WERI-Rb-1 (cell line): ENCODE measurements around the gene MRPL41.
"Not testable (repeated sequence)": the region's sequence is repeated elsewhere in the genome, so short reads cannot be mapped to it uniquely, and the experiment has no call there.

Experiments
- DNase-seq: peaks from one replicate; pipeline ENCODE4 v3.0.0-alpha.2; 2020
- H3K27ac ChIP-seq: fragments of 250-450 bp; sonication (Bioruptor Pico); 2 replicates; pipeline ENCODE4 v1.5.1; 2020; ENCODE audit warnings: mild to moderate bottlenecking, moderate library complexity
- H3K27me3 ChIP-seq: fragments of 250-450 bp; sonication (Bioruptor Pico); 2 replicates; pipeline ENCODE4 v1.5.1; 2021; ENCODE audit warnings: mild to moderate bottlenecking, low read depth, moderate library complexity; ENCODE audit not compliant: insufficient read depth, severe bottlenecking
- H3K36me3 ChIP-seq: fragments of 250-450 bp; sonication (Bioruptor Pico); 2 replicates; pipeline ENCODE4 v1.5.1; 2020; ENCODE audit warnings: mild to moderate bottlenecking, moderate library complexity
- H3K4me3 ChIP-seq: 2 replicates; pipeline ENCODE4 v1.5.1; 2011; ENCODE audit warnings: low read depth, mild to moderate bottlenecking, control low read depth, low read length
- H3K9me3 ChIP-seq: fragments of 250-450 bp; sonication (Bioruptor Pico); 2 replicates; pipeline ENCODE4 v1.5.1; 2021; ENCODE audit warnings: mild to moderate bottlenecking, moderate library complexity; ENCODE audit not compliant: severe bottlenecking
- TF ChIP-seq, protein P1 (sequence below): IDR thresholded peaks from 2 replicates; pipeline ENCODE4 v1.5.1; 2011; ENCODE audit warnings: low read depth, mild to moderate bottlenecking, control low read depth, inconsistent platforms, low read length

The MRPL41 gene

DNA sequence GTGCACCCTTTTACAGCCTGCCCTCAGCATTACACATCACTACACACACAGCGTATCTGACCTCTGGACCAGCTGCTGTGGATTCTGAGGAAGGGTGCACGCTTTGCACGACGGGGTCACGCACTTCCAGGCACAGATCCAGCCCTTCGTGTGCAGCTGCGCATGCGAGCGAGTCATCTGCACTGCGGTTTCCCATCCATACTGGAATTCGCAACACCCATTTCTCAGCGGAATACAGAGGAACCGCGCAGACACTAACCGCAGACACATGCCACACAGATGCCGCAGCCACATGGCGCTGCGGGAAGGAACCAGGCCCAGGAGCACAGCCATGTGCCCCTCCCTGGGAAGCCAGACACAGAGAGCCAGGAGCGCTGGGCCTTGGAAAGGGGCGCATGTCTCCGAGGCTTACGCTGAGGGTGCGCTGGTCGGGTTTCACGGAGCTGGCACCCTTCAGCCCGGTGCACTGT is 44.9 kb upstream of the MRPL41 start:
- no peak overlapping the region for H3K4me3 ChIP-seq
- no peaks in the 10 kb centered on the region for H3K36me3 ChIP-seq
- TF ChIP-seq, protein P1, sequence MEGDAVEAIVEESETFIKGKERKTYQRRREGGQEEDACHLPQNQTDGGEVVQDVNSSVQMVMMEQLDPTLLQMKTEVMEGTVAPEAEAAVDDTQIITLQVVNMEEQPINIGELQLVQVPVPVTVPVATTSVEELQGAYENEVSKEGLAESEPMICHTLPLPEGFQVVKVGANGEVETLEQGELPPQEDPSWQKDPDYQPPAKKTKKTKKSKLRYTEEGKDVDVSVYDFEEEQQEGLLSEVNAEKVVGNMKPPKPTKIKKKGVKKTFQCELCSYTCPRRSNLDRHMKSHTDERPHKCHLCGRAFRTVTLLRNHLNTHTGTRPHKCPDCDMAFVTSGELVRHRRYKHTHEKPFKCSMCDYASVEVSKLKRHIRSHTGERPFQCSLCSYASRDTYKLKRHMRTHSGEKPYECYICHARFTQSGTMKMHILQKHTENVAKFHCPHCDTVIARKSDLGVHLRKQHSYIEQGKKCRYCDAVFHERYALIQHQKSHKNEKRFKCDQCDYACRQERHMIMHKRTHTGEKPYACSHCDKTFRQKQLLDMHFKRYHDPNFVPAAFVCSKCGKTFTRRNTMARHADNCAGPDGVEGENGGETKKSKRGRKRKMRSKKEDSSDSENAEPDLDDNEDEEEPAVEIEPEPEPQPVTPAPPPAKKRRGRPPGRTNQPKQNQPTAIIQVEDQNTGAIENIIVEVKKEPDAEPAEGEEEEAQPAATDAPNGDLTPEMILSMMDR, result no peak
- H3K9me3 ChIP-seq, result no peaks in the 10 kb centered on the region
- no peak overlapping the region for H3K27ac ChIP-seq
- DNase-seq, result no peak
- no peaks in the 10 kb centered on the region for H3K27me3 ChIP-seq

DNA sequence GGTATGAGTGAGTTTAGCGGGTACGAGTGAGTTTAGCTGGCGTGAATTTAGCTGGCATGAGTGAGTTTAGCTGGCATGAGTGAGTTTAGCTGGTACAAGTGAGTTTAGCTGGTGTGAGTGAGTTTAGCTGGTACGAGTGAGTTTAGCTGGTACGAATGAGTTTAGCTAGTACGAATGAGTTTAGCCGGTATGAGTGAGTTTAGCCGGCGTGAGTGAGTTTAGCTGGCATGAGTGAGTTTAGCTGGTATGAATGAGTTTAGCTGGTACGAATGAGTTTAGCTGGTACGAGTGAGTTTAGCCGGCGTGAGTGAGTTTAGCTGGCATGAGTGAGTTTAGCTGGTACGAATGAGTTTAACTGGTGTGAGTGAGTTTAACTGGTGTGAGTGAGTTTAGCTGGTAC is 42.5 kb upstream of the MRPL41 start:
- Histone ChIP-seq H3K36me3 (no peaks in the 10 kb centered on the region), H3K27me3 (no peaks in the 10 kb centered on the region), H3K4me3 (no peak overlapping the region), H3K9me3 (no peaks in the 10 kb centered on the region), H3K27ac (no peak overlapping the region)
- TF ChIP-seq, protein P1, result no peak
- DNase-seq, result no peak

DNA sequence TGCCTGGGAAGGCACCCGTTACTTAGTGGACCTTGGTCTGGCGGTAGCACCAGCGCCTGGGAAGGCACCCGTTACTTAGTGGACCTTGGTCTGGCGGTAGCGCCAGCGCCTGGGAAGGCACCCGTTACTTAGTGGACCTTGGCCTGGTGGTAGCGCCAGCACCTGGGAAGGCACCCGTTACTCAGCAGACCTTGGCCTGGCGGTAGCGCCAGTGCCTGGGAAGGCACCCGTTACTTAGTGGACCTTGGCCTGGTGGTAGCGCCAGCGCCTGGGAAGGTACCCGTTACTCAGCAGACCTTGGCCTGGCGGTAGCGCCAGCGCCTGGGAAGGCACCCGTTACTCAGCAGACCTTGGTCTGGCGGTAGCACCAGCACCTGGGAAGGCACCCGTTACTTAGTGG is 40.6 kb upstream of the MRPL41 start:
- H3K27me3 ChIP-seq, DNase-seq, H3K9me3 ChIP-seq, H3K4me3 ChIP-seq, H3K27ac ChIP-seq, H3K36me3 ChIP-seq: not testable (repeated sequence)

DNA sequence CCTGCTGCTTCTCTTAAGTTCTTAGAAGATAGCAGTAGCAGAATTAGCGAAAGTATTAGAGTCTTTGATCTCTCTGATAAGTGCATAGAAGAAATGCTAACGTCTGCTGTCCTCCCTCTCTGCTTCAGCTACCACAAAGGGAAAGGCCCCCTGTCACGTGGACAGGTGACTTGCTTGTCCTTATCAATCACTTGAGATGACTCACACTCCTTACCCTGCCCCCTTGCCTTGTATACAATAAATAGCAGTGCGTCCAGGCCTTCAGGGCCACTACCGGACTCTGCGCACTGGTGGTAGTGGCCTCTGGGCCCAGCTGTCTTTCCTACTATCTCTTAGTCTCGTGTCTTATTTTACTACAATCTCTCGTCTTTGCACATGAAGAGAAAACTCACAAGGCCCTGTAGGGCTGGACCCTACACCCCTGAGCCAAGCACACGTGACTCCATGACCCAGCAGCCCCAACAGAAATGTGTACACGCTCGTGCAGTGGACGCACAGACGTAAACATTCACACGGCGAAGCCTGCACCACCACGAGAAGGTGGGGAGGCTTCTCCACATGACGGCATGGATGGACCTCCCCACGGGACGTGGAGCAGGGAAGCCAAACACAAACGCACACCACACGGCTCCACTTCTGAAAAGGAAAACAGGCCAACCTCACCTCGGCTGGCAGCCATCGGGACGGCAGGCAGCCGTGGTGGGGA is 39.8 kb upstream of the MRPL41 start:
- TF ChIP-seq, protein P1, result no peak
- H3K9me3 ChIP-seq, result no peaks in the 10 kb centered on the region

DNA sequence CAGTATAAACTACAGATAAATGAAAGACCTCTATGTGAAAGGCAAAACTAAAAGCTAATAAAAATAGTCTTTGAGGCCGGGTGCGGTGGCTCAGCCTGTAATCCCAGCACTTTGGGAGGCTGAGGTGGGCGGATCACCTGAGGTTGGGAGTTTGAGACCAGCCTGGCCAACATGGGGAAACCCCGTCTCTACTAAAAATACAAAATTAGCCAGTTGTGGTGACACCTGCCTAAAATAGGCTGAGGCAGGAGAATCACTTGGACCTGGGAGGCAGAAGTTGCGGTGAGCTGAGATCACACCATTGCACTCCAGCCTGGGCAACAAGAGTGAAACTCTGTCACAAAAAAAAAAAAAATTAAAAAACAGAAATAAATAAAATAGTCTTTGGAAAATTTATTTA is 38.5 kb upstream of the MRPL41 start:
- not testable (repeated sequence) for H3K4me3 ChIP-seq, DNase-seq, H3K36me3 ChIP-seq, H3K27me3 ChIP-seq, H3K9me3 ChIP-seq, H3K27ac ChIP-seq

More for the DNA sequence above, 39.8 kb upstream of the MRPL41 start:
- no peak overlapping the region for H3K27ac ChIP-seq
- no peak for DNase-seq
- H3K27me3 ChIP-seq, result no peaks in the 10 kb centered on the region
- H3K4me3 ChIP-seq, result no peak overlapping the region
- no peaks in the 10 kb centered on the region for H3K36me3 ChIP-seq

DNA sequence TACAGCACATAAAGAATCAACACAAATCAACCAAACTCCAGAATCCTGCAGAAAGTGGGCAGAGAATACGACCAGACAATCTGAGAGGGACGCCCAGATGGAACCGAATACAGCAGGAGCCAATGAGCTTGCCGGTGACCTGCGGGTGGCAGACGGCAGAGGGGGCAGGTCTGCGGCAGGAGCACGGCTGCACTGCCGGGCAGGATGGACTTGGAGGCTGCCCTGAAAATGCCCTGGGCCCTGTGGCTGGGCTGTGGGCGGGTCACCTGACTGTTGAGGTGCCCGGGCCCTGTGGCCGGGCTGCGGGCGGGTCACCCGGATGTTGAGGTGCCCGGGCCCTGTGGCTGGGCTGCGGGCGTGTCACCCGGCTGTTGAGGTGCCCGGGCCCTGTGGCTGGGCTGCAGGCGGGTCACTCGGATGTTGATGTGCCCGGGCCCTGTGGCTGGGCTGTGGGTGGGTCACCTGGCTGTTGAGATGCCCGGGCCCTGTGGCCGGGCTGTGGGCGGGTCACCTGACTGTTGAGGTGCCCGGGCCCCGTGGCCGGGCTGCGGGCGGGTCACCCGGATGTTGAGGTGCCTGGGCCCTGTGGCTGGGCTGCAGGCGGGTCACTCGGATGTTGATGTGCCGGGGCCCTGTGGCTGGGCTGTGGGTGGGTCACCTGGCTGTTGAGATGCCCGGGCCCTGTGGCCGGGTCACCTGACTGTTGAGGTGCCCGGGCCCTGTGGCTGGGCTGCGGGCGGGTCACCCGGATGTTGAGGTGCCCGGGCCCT is 37.7 kb upstream of the MRPL41 start:
- H3K27me3 ChIP-seq, DNase-seq, H3K36me3 ChIP-seq, H3K27ac ChIP-seq, H3K9me3 ChIP-seq, H3K4me3 ChIP-seq: not testable (repeated sequence)

DNA sequence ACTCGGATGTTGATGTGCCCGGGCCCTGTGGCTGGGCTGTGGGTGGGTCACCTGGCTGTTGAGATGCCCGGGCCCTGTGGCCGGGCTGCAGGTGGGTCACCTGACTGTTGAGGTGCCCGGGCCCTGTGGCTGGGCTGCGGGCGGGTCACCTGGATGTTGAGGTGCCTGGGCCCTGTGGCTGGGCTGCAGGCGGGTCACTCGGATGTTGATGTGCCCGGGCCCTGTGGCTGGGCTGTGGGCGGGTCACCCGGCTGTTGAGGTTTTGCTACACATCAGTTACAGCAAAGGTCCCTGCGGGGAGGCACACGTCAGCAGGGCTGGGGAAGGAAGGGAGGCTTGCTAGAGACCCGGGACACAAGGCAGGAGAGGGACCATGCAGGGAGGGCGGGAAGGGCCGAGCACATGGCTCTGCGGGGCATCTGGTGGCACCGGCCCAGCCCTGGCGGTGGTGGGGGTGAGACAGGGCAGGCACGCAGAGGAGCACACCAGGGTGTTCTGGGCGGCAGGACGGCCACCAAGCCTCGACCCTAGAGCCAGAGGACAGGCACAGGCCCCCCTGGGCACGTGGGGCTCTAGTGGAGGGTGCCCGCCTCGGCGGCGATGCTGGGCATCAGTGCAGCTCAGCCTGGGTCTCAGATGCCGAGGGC is 36.9 kb upstream of the MRPL41 start:
- H3K9me3 ChIP-seq, result no peaks in the 10 kb centered on the region
- no peak overlapping the region for H3K4me3 ChIP-seq
- H3K27me3 ChIP-seq, result no peaks in the 10 kb centered on the region
- no peak for DNase-seq
- H3K36me3 ChIP-seq, result no peaks in the 10 kb centered on the region
- H3K27ac ChIP-seq, result no peak overlapping the region
- TF ChIP-seq, protein P1, result no peak
